Neural cell (in vitro differentiated cells): ENCODE data around the gene INPP5D. TPM values are rescaled to one million over a fixed set of nuclear protein-coding genes. Genes with fewer than 3 reads are reported as not detected.

Source experiments
- H2AFZ ChIP-seq: fragments of 200-600, 300-800 bp; sonication (generic), shearing (Covaris generic); 2 replicates; pipeline ENCODE4 v1.6.0; 2014; ENCODE audit warnings: low read depth, mild to moderate bottlenecking, antibody characterized with exemption, low read length, moderate library complexity
- H3F3A ChIP-seq: fragments of 200-600 bp; shearing (Covaris generic); 2 replicates; pipeline ENCODE4 v1.6.1; 2016; ENCODE audit warnings: mild to moderate bottlenecking, moderate library complexity, mixed read lengths, antibody characterized with exemption, low read length; ENCODE audit not compliant: insufficient read depth, poor library complexity, severe bottlenecking
- H3K27ac ChIP-seq: fragments of 200-600, 300-800 bp; sonication (generic), shearing (Covaris generic); 2 replicates; pipeline ENCODE4 v1.5.1; 2014; ENCODE audit warnings: mild to moderate bottlenecking, low read length, moderate library complexity
- H3K27me3 ChIP-seq: fragments of 300-800, 200-600 bp; sonication (generic), shearing (Covaris generic); 2 replicates; pipeline ENCODE4 v1.6.0; 2014; ENCODE audit warnings: mild to moderate bottlenecking, low read depth, low read length, moderate library complexity; ENCODE audit not compliant: insufficient read depth
- H3K36me3 ChIP-seq: fragments of 300-800, 200-600 bp; sonication (generic), shearing (Covaris generic); 2 replicates; pipeline ENCODE4 v1.5.1; 2014; ENCODE audit warnings: mild to moderate bottlenecking, antibody characterized with exemption, low read length, moderate library complexity; ENCODE audit not compliant: insufficient read depth
- H3K4me2 ChIP-seq: fragments of 300-800, 200-600 bp; sonication (generic), shearing (Covaris generic); 2 replicates; pipeline ENCODE4 v1.6.0; 2014; ENCODE audit warnings: mild to moderate bottlenecking, low read length
- H3K4me3 ChIP-seq: fragments of 300-800, 200-600 bp; sonication (generic), shearing (Covaris generic); 2 replicates; pipeline ENCODE4 v1.5.1; 2014; ENCODE audit warnings: mild to moderate bottlenecking, low read length, moderate library complexity
- H3K79me2 ChIP-seq: fragments of 200-600 bp; shearing (Covaris generic); replicated peaks from 2 replicates; pipeline ENCODE4 v1.6.0; 2014; ENCODE audit warnings: mild to moderate bottlenecking, low read length, moderate library complexity; ENCODE audit not compliant: insufficient read depth
- H3K9ac ChIP-seq: fragments of 300-800, 200-600 bp; sonication (generic), shearing (Covaris generic); 2 replicates; pipeline ENCODE4 v1.6.1; 2016; ENCODE audit warnings: mild to moderate bottlenecking, low read length, mixed read lengths
- H3K9me2 ChIP-seq: fragments of 200-600 bp; shearing (Covaris generic); 2 replicates; pipeline ENCODE4 v1.6.1; 2016; ENCODE audit warnings: mild to moderate bottlenecking, low read length, mixed read lengths; ENCODE audit not compliant: insufficient read depth
- H3K9me3 ChIP-seq: fragments of 200-600, 300-800 bp; sonication (generic), shearing (Covaris generic); 2 replicates; pipeline ENCODE4 v1.6.1; 2016; ENCODE audit warnings: mild to moderate bottlenecking, mixed run types, low read length, moderate library complexity, mixed read lengths
- H4K20me1 ChIP-seq: fragments of 200-600 bp; shearing (Covaris generic); 2 replicates; pipeline ENCODE4 v1.6.1; 2016; ENCODE audit warnings: mild to moderate bottlenecking, mixed run types; ENCODE audit not compliant: insufficient read depth
- EP300 ChIP-seq: fragments of 450-650 bp; conservative IDR thresholded peaks from 2 replicates; pipeline ENCODE4 v1.6.1; 2014; ENCODE audit warnings: antibody characterized with exemption, mild to moderate bottlenecking, moderate library complexity; ENCODE audit not compliant: poor library complexity, severe bottlenecking
- EZH2 ChIP-seq: fragments of 200-600, 300-800 bp; shearing (Covaris generic), sonication (generic); IDR thresholded peaks from 2 replicates; pipeline ENCODE4 v1.6.1; 2014; ENCODE audit warnings: antibody characterized with exemption, low read length, borderline replicate concordance, mild to moderate bottlenecking; ENCODE audit not compliant: insufficient read depth, poor library complexity, severe bottlenecking
- MXI1 ChIP-seq: fragments of 450-650 bp; conservative IDR thresholded peaks from 2 replicates; pipeline ENCODE4 v1.6.1; 2014; ENCODE audit warnings: antibody characterized with exemption, mild to moderate bottlenecking; ENCODE audit not compliant: poor library complexity, severe bottlenecking
- POLR2AphosphoS5 ChIP-seq: IDR thresholded peaks from 2 replicates; pipeline ENCODE4 v1.6.1; 2012
- RAD21 ChIP-seq: fragments of 450-650 bp; conservative IDR thresholded peaks from 2 replicates; pipeline ENCODE4 v1.6.1; 2014; ENCODE audit warnings: antibody characterized with exemption, mild to moderate bottlenecking, moderate library complexity
- SMC3 ChIP-seq: fragments of 450-650 bp; conservative IDR thresholded peaks from 2 replicates; pipeline ENCODE4 v1.6.1; 2014; ENCODE audit warnings: antibody characterized with exemption, mild to moderate bottlenecking, moderate library complexity; ENCODE audit not compliant: poor library complexity
- TAF1 ChIP-seq: IDR thresholded peaks from 2 replicates; pipeline ENCODE4 v1.6.1; 2012; ENCODE audit warnings: low read depth
- polyA plus RNA-seq: library from polyadenylated mRNA; depleted of rRNA; stranded (reverse); fragments of >200 nt; gene quantifications from 2 replicates; pipeline ENCODE4 v1.2.3, GENCODE V29; 2014
- TF ChIP-seq, protein P1 (sequence below): fragments of 450-650 bp; IDR thresholded peaks from 2 replicates; pipeline ENCODE4 v1.5.1; 2014; ENCODE audit warnings: antibody characterized with exemption, mild to moderate bottlenecking, moderate library complexity; ENCODE audit not compliant: poor library complexity, severe bottlenecking
- TF ChIP-seq, protein P2 (sequence below): IDR thresholded peaks from 2 replicates; pipeline ENCODE4 v1.6.1; 2012; ENCODE audit warnings: borderline replicate concordance

Gene INPP5D
- polyA plus RNA-seq, 1 donor from 2014 or later, result not detected

DNA sequence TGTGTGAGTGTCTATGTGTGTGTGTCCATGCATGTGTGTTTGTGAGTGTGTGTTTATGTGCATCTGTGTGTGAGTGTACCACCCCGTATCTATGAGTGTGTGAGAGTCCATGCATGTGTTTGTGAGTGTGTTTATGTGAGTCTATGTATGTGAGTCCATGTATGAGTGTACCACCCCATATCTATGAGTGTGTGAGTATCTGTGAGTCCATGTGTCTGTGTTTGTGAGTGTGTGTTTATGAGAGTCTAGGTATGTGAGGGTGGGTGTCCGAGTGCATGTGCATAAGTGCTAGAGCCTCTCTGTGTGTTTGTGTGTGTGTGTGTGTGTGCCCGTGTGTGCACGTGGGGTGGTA is 105.4 kb downstream of the INPP5D start:
- Histone ChIP-seq H2AFZ (no peak overlapping the region), H3K9ac (no peak overlapping the region), H3F3A (no peaks in the 10 kb centered on the region), H3K79me2 (no peaks in the 10 kb centered on the region), H3K9me2 (no peaks in the 10 kb centered on the region), H3K4me3 (no peak overlapping the region), H3K4me2 (no peak overlapping the region), H3K27me3 (no peaks in the 10 kb centered on the region), H3K9me3 (no peaks in the 10 kb centered on the region), H3K36me3 (no peaks in the 10 kb centered on the region), H3K27ac (no peak overlapping the region), H4K20me1 (no peaks in the 10 kb centered on the region)
- TF ChIP-seq EZH2 (no peak), SMC3 (no peak), RAD21 (no peak), TAF1 (no peak)
- TF ChIP-seq, protein P1, sequence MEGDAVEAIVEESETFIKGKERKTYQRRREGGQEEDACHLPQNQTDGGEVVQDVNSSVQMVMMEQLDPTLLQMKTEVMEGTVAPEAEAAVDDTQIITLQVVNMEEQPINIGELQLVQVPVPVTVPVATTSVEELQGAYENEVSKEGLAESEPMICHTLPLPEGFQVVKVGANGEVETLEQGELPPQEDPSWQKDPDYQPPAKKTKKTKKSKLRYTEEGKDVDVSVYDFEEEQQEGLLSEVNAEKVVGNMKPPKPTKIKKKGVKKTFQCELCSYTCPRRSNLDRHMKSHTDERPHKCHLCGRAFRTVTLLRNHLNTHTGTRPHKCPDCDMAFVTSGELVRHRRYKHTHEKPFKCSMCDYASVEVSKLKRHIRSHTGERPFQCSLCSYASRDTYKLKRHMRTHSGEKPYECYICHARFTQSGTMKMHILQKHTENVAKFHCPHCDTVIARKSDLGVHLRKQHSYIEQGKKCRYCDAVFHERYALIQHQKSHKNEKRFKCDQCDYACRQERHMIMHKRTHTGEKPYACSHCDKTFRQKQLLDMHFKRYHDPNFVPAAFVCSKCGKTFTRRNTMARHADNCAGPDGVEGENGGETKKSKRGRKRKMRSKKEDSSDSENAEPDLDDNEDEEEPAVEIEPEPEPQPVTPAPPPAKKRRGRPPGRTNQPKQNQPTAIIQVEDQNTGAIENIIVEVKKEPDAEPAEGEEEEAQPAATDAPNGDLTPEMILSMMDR, result no peak

DNA sequence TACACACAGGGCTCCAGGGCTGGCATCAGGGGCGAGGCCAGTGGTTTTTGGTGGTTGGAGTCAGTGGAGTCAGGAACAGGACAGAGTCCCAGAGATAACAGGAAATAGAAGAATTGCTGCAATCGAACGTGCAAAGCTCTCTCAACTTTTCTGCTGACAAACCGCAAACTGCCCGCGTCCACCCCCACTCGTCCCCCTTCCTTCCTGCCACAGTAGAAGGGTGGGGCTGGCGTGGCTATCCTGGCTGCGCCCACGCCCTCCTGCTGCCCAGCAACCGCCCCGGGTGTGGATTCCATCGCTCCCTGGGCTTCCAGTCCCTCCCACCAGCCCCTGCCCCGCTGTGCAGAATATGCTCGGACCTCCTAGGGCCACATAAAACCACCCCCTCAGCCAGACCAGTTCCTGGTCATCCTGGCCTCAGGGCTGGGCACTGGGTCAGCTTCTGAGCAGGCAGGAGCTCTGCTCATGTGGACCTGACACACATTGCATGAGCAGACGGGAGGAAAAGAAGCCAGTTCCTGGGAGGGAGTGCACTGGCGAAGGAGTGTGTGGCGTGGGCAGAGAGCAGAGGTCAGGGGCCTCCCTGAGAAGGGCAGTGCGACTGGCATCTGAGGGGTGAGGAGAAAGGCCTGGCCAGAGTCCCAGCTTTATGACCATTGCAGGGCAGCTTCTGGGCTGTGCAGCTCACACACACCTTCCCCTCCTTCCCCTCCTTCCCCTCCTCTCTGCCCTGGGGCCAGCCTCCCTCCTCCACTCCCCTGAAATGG is 105.9 kb downstream of the INPP5D start:
- H3K79me2 ChIP-seq, result no peaks in the 10 kb centered on the region
- no peaks in the 10 kb centered on the region for H4K20me1 ChIP-seq
- H3K9ac ChIP-seq, result no peak overlapping the region
- H3K36me3 ChIP-seq, result no peaks in the 10 kb centered on the region
- no peaks in the 10 kb centered on the region for H3K27me3 ChIP-seq
- TF ChIP-seq SMC3 (no peak), MXI1 (no peak), EZH2 (no peak), RAD21 (no peak), EP300 (no peak), POLR2AphosphoS5 (no peak), TAF1 (no peak)
- TF ChIP-seq, protein P2, sequence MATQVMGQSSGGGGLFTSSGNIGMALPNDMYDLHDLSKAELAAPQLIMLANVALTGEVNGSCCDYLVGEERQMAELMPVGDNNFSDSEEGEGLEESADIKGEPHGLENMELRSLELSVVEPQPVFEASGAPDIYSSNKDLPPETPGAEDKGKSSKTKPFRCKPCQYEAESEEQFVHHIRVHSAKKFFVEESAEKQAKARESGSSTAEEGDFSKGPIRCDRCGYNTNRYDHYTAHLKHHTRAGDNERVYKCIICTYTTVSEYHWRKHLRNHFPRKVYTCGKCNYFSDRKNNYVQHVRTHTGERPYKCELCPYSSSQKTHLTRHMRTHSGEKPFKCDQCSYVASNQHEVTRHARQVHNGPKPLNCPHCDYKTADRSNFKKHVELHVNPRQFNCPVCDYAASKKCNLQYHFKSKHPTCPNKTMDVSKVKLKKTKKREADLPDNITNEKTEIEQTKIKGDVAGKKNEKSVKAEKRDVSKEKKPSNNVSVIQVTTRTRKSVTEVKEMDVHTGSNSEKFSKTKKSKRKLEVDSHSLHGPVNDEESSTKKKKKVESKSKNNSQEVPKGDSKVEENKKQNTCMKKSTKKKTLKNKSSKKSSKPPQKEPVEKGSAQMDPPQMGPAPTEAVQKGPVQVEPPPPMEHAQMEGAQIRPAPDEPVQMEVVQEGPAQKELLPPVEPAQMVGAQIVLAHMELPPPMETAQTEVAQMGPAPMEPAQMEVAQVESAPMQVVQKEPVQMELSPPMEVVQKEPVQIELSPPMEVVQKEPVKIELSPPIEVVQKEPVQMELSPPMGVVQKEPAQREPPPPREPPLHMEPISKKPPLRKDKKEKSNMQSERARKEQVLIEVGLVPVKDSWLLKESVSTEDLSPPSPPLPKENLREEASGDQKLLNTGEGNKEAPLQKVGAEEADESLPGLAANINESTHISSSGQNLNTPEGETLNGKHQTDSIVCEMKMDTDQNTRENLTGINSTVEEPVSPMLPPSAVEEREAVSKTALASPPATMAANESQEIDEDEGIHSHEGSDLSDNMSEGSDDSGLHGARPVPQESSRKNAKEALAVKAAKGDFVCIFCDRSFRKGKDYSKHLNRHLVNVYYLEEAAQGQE, result no peak
- TF ChIP-seq, protein P1, result no peak
- no peak overlapping the region for H3K27ac ChIP-seq
- H3K4me3 ChIP-seq, result no peak overlapping the region
- no peak overlapping the region for H2AFZ ChIP-seq
- H3F3A ChIP-seq, result no peaks in the 10 kb centered on the region
- H3K9me3 ChIP-seq, result no peaks in the 10 kb centered on the region
- no peak overlapping the region for H3K4me2 ChIP-seq
- H3K9me2 ChIP-seq, result no peaks in the 10 kb centered on the region
